ENCODE results near the gene SRP68.

DNA sequence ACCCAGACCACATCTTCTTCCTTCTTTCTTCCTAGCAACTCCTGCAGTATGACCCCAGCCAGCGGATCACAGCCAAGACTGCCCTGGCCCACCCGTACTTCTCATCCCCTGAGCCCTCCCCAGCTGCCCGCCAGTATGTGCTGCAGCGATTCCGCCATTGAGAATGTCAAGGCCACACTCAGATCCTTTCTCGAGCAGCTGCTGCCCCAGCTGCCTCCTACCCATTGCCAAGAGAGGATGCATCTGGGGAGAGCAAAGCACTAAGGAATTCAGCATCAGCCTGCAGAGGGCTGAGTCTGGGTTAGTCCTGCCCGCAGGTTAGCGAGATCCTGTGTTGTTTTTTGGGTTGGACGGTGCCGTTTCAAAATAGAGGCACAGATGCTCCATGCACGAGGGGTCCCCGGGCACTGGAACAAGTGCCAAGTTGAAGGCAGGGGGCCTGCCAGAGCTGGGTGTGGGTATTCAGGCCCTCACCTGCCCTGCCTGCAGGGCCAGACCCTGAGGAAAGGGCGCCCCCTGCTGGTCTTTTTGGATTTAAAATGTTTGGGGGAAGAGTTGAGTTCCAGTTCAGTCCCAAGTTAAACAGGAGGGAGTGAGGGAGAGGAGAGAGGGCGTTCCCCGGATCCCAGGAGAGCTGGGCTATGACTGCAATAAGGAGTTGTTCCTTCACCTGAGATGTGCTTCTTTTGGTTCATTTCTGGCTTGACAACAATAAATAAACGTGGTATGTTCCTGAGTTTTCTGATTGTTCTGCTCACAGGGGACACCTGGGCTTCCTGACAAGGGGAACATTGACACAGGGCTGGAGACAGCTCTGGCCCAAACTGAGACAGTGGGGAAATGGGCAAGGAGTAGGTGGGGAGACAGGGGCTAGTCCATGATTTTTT is 66.8 kb downstream of the SRP68 start:
- TF ChIP-seq POLR2A (IDR thresholded peaks at IDR 0.05): no peak
- TF ChIP-seq, protein P1, sequence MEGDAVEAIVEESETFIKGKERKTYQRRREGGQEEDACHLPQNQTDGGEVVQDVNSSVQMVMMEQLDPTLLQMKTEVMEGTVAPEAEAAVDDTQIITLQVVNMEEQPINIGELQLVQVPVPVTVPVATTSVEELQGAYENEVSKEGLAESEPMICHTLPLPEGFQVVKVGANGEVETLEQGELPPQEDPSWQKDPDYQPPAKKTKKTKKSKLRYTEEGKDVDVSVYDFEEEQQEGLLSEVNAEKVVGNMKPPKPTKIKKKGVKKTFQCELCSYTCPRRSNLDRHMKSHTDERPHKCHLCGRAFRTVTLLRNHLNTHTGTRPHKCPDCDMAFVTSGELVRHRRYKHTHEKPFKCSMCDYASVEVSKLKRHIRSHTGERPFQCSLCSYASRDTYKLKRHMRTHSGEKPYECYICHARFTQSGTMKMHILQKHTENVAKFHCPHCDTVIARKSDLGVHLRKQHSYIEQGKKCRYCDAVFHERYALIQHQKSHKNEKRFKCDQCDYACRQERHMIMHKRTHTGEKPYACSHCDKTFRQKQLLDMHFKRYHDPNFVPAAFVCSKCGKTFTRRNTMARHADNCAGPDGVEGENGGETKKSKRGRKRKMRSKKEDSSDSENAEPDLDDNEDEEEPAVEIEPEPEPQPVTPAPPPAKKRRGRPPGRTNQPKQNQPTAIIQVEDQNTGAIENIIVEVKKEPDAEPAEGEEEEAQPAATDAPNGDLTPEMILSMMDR (IDR thresholded peaks at IDR 0.05): peak; percentile 91 to 95 (median 95)

All from testis (tissue), 2 donors.